ENCODE measurements around the gene CNTLN.
A peak's percentile ranks its signal among the peaks of the same experiment; 100 is the strongest.
"Not testable (repeated sequence)": the region's sequence is repeated elsewhere in the genome, so short reads cannot be mapped to it uniquely, and the experiment has no call there.

CNTLN gene

DNA sequence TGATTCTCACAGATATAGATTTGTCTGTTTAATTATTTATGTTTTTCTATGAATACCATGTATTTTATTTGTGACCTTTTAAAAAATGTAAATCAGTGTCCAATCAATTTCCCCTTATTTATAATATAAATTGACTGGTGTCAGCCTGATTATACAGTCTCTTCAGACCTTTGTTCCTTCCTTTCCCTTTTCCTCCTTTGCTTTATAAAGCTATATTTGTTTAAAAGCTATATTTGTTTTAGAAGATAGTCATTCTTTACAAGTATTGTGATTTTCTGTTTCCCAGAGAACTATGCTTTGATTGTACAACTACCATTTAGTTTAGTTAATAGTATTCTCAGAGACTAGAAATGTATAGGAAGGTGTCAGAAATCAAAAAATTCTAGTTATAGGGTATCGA is 90.6 kb downstream of the CNTLN start:
- no peak for TF ChIP-seq POLR2A (IDR thresholded peaks at IDR 0.05; ENCODE audit: low read depth, low read length)
- no peak for FAIRE-seq
- no peak for DNase-seq (ENCODE audit: insufficient read length, low spot score)

GRCh38 chr9:17229945-17230560 is 95.2 kb downstream of the CNTLN start:
- FAIRE-seq (peak; percentile 33), DNase-seq (ENCODE audit: insufficient read length, low spot score) (no peak)
- no peak for TF ChIP-seq POLR2A (IDR thresholded peaks at IDR 0.05; ENCODE audit: low read depth, low read length)

DNA sequence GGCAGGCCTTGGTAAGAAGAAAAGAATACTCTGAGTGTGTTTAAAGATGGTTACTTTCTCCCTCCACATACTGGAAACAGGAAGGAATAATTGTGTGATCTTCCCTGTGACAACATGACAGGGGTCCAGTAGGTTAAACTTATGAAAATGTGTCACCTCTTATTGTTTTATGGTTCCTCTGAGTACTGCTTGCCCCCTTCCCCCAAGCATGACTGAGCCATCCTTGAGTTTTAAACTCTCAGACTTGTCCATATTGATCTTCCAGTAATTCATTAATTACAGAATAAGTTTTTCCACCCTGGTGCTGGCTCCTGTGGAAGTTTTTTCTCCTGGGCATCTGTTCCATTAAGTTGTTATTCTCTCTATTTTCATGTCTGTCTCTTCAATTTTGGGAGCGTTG is 95.8 kb downstream of the CNTLN start:
- FAIRE-seq = peak; percentile 73
- TF ChIP-seq POLR2A (IDR thresholded peaks at IDR 0.05; ENCODE audit: low read depth, low read length) = no peak
- DNase-seq (ENCODE audit: insufficient read length, low spot score) = no peak

GRCh38 chr9:17236147-17236546 is 101.3 kb downstream of the CNTLN start:
- FAIRE-seq (no peak), DNase-seq (ENCODE audit: insufficient read length, low spot score) (no peak)
- TF ChIP-seq POLR2A (IDR thresholded peaks at IDR 0.05; ENCODE audit: low read depth, low read length) = no peak

DNA sequence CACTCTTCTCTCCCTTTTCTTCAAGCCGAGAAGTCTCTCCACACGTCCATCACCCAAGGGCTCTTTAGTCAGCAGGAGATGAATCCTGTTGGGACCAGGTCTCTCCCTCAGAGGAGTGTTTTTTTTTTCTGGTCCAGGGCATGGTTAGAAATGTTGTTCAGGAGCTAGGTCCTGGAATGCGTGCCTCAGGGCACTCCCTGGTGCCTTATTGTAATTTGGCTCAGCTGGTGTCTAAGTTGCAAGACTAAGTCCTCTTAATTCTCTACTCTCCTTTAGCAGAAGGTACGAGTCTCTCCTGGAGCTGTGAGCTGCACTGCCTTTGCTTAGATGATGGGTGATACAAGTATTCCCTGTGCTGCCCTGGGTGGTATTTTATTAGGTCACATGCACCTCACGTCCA is 111.9 kb downstream of the CNTLN start:
- TF ChIP-seq POLR2A (IDR thresholded peaks at IDR 0.05; ENCODE audit: low read depth, low read length) = no peak
- FAIRE-seq (no peak), DNase-seq (ENCODE audit: insufficient read length, low spot score) (no peak)

DNA sequence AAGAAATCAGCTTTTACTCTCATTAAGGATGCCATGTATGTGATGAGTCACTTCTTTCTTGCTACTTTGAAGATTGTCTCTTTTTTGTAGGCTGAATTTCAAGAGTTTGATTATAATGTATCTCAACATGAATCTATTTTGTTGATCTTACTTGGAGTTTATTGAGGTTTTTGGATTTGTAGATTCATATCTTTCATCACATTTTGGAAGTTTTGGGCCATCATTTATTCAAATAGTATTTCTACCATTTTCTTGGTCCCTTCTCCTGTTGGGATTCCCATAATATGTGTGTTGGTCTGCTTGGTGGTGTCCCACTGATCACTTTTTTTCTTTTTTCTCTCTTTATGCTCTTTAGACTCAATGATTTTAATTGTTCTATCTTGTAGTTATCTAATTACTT is 116.3 kb downstream of the CNTLN start:
- no peak for FAIRE-seq

DNA sequence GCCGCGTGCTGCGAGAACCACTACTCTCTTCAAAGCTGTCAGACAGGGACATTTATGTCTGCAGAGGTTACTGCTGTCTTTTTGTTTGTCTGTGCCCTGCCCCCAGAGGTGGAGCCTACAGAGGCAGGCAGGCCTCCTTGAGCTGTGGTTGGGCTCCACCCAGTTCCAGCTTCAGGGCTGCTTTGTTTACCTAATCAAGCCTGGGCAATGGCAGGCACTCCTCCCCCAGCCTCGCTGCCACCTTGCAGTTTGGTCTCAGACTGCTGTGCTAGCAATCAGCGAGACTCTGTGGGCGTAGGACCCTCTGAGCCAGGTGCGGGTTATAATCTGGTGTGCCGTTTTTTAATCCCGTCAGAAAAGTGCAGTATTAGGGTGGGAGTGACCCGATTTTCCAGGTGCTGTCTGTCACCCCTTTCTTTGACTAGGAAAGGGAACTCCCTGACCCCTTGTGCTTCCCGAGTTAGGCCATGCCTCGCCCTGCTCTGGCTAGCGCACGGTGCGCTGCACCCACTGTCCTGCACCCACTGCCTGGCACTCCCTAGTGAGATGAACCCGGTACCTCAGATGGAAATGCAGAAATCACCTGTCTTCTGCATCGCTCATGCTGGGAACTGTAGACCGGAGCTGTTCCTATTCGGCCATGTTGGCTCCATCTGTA is 133.8 kb downstream of the CNTLN start:
- DNase-seq (ENCODE audit: insufficient read length, low spot score); FAIRE-seq: not testable (repeated sequence)

More for the DNA sequence above, 116.3 kb downstream of the CNTLN start:
- no peak for DNase-seq (ENCODE audit: insufficient read length, low spot score)
- TF ChIP-seq POLR2A (IDR thresholded peaks at IDR 0.05; ENCODE audit: low read depth, low read length) = no peak

GRCh38 chr9:17269799-17270198 is 135.0 kb downstream of the CNTLN start:
- TF ChIP-seq POLR2A (IDR thresholded peaks at IDR 0.05; ENCODE audit: low read depth, low read length) = no peak
- DNase-seq (ENCODE audit: insufficient read length, low spot score) (no peak), FAIRE-seq (no peak)

GRCh38 chr9:17272536-17272935 is 137.7 kb downstream of the CNTLN start:
- DNase-seq (ENCODE audit: insufficient read length, low spot score) (no peak), FAIRE-seq (no peak)
- TF ChIP-seq POLR2A (IDR thresholded peaks at IDR 0.05; ENCODE audit: low read depth, low read length) = no peak

DNA sequence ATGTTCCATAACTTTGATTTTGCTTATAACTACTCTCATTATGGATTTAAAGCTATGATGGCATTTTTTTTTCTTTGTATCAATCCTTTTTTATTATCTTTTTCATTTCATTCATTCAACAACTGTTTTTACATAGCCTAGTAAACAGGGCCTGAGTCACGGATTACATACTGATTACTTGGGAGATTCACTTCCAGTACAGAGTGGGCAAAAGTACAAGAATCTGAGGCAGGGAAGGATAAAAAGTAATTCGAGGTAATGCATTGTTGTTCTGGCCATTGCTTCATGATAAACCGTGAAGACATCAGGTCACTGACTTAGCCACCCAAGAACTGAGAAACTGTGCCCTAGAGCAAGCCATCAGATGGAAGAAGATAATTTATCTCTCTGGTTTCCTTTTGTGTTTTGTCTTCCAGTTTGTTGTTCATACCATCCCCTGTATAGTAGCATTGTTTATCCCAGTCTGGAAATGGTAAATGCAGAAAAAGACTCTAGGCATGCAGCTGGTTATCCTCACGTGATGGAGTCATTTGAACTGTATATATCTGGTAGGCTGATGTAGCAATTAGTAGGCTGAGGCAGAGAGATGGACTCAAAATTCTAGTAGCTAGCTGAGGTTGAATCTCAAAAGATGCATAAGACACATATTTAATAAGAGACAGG is 145.6 kb downstream of the CNTLN start:
- FAIRE-seq = no peak
- TF ChIP-seq POLR2A (IDR thresholded peaks at IDR 0.05; ENCODE audit: low read depth, low read length) = no peak
- no peak for DNase-seq (ENCODE audit: insufficient read length, low spot score)

DNA sequence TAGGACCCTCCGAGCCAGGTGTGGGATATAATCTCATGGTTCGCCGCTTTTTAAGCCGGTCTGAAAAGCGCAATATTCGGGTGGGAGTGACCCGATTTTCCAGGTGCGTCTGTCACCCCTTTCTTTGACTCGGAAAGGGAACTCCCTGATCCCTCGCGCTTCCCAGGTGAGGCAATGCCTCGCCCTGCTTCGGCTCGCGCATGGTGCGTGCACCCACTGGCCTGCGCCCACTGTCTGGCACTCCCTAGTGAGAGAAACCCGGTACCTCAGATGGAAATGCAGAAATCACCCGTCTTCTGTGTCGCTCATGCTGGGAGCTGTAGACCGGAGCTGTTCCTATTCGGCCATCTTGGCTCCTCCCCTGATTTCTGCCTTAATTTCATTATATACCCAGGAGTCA is 155.8 kb downstream of the CNTLN start:
- not testable (repeated sequence) for DNase-seq (ENCODE audit: insufficient read length, low spot score); FAIRE-seq

GRCh38 chr9:17291766-17292165 is 156.9 kb downstream of the CNTLN start:
- no peak for TF ChIP-seq POLR2A (IDR thresholded peaks at IDR 0.05; ENCODE audit: low read depth, low read length)
- peak; percentile 81 for FAIRE-seq
- DNase-seq (ENCODE audit: insufficient read length, low spot score) = no peak

DNA sequence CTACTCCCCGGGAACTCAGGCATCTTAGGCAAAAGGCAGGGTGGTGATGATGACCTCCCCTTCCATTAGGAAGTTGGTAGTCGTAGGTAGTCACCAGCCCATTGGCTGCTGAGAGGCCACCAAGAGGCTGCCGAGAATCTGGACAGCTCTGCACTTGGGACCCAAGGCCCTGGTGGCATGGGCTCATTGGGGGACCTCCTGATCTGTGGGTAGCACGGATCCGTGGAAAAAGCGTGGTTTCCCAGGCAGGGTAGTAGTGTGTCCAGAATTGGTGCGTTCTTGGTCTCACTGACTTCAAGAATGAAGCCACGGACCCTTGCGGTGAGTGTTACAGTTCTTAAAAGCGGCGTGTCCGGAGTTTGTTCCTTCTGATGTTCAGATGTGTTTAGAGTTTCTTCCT is 158.8 kb downstream of the CNTLN start:
- no peak for TF ChIP-seq POLR2A (IDR thresholded peaks at IDR 0.05; ENCODE audit: low read depth, low read length)
- DNase-seq (ENCODE audit: insufficient read length, low spot score) (no peak), FAIRE-seq (no peak)

DNA sequence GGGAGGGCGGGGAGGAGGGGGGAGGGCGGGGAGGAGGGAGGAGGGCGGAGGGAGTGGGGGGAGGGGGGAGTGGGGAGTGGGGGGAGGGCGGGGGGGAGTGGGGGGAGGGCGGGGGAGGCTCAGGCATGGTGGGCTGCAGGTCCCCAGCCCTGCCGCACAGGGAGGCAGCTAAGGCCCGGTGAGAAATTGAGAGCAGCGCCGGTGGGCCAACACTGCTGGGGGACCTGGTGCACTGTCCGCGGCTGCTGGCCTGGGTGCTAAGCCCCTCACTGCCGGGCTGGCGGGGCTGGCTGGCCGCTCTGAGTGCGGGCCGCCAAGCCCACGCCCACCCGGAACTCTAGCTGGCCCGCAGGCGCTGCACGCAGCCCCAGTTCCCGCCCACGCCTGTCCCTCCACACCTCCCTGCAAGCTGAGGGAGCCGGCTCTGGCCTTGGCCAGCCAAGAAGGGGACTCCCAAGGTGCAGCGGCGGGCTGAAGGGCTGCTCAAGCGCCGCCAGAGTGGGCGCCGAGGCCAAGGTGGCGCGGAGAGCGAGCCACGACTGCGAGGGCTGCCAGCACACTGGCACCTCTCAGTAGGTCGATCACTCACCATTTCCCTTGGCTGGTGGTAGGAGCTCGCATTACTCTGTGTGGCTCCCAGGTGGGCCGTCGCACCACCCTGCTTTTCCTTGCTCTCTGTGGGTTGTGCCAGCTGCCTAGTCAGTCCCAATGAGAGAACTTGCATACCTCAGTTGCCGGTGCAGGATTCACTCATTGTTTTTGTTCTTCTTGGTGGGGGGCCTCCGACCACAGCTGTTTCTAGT is 160.2 kb downstream of the CNTLN start:
- FAIRE-seq = no peak
- no peak for TF ChIP-seq POLR2A (IDR thresholded peaks at IDR 0.05; ENCODE audit: low read depth, low read length)
- no peak for DNase-seq (ENCODE audit: insufficient read length, low spot score)
